Natural killer cell (primary cell): ENCODE measurements around the gene TLL1. TPM values are rescaled to one million over a fixed set of nuclear protein-coding genes. Genes with fewer than 3 reads are reported as not detected.

Experiments
- ATAC-seq, 3 donors: fragments of 150-1000 bp in 2 of 3; fragments of 200-7000 bp in 1 of 3; cut with Tn5 transposase; 1 replicate in 1 of 3; 2 replicates in 2 of 3; pipeline ENCODE4 v1.10.0; 2021; ENCODE audit warnings: mild to moderate bottlenecking in 2 of 3, moderate library complexity in 2 of 3
- DNase-seq, 2 donors: peaks; one replicate each; pipeline versions ENCODE4 v3.0.0 to v3.0.0-alpha.2; 2013 to 2021; ENCODE audit warnings: mixed read lengths in 1 of 2
- H3K27ac ChIP-seq: one replicate; pipeline ENCODE4 v1.5.1; 2013; ENCODE audit warnings: mild to moderate bottlenecking, low read length
- H3K27me3 ChIP-seq: one replicate; pipeline ENCODE4 v1.6.1; 2013; ENCODE audit warnings: low read length; ENCODE audit not compliant: control insufficient read depth, insufficient read depth
- H3K36me3 ChIP-seq: one replicate; pipeline ENCODE4 v1.6.1; 2013; ENCODE audit warnings: low read length; ENCODE audit not compliant: control insufficient read depth, insufficient read depth
- H3K4me1 ChIP-seq: one replicate; pipeline ENCODE4 v1.6.1; 2013; ENCODE audit warnings: low read length; ENCODE audit not compliant: control insufficient read depth, insufficient read depth
- H3K4me3 ChIP-seq: one replicate; pipeline ENCODE4 v1.5.1; 2013; ENCODE audit warnings: low read length
- H3K9me3 ChIP-seq: one replicate; pipeline ENCODE4 v1.6.1; 2013; ENCODE audit warnings: low read length; ENCODE audit not compliant: control insufficient read depth, insufficient read depth
- H3K27ac Mint-ChIP-seq, 2 donors: one replicate each; pipeline ENCODE4 v1.8.0; 2022; ENCODE audit warnings: mild to moderate bottlenecking in 2 of 2, mixed read lengths in 2 of 2, moderate library complexity in 1 of 2
- H3K27me3 Mint-ChIP-seq, 2 donors: one replicate each; pipeline ENCODE4 v1.8.0; 2022; ENCODE audit warnings: low read depth in 2 of 2, mixed read lengths in 2 of 2
- H3K36me3 Mint-ChIP-seq: one replicate; pipeline ENCODE4 v1.8.0; 2022; ENCODE audit warnings: mixed read lengths
- H3K4me1 Mint-ChIP-seq, 2 donors: one replicate each; pipeline ENCODE4 v1.8.0; 2022; ENCODE audit warnings: mixed read lengths in 2 of 2
- H3K4me3 Mint-ChIP-seq: one replicate; pipeline ENCODE4 v1.8.0; 2022; ENCODE audit warnings: mild to moderate bottlenecking, moderate library complexity, mixed read lengths
- H3K9me3 Mint-ChIP-seq, 2 donors: one replicate each; pipeline ENCODE4 v1.8.0; 2022; ENCODE audit warnings: mixed read lengths in 2 of 2
- WGBS: methylation state at CpG from one replicate; pipeline ENCODE4 v1.1.7; 2013; ENCODE audit warnings: missing lambda C conversion rate; ENCODE audit not compliant: insufficient coverage; 5-methylcytosine and 5-hydroxymethylcytosine counted together
- intact Hi-C: fragments of 100-400 bp; cut with micrococcal nuclease; formaldehyde crosslinking; loops from one replicate; pipeline ENCODE4 v1.14.2; 2022
- total RNA-seq, 4 donors: library from RNA; stranded (reverse); fragments of 120-200 nt in 1 of 4; gene quantifications; one replicate each; pipeline versions ENCODE4 v1.2.3 to v1.2.4, GENCODE V29; 2013 to 2022
- TF ChIP-seq, protein P1 (sequence below): fragments of 200-600 bp; IDR thresholded peaks from one replicate; pipeline ENCODE4 v1.8.0; 2022; ENCODE audit warnings: antibody characterized with exemption

The TLL1 gene
- total RNA-seq, 3 donors from 2014 or later (not counting 1 experiment from before 2014, with no cell fraction given): not detected

DNA sequence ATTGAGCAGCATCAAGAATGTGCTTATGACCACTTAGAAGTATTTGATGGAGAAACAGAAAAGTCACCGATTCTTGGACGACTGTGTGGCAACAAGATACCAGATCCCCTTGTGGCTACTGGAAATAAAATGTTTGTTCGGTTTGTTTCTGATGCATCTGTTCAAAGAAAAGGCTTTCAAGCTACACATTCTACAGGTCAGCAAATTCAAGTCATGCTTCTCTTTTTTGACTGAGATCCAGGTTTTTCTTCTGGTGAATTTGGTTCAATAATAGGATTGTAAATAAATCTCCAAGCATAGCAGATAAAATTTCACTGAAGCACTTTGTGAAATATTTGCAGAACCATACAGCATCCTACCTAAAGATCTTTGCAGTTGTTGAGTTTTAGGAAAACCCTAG, 218.1 kb downstream of the TLL1 start:
- no peak for ATAC-seq
- no peak overlapping the region for H3K27ac Mint-ChIP-seq
- H3K4me1 ChIP-seq: no peaks in the 10 kb centered on the region
- H3K27ac ChIP-seq: no peak overlapping the region
- DNase-seq: no peak
- H3K27me3 Mint-ChIP-seq: no peaks in the 10 kb centered on the region
- H3K4me1 Mint-ChIP-seq: no peaks in the 10 kb centered on the region
- H3K27me3 ChIP-seq: no peaks in the 10 kb centered on the region
- WGBS: 83% methylated on average over 3 of the region's 3 CpGs
- no peaks in the 10 kb centered on the region for H3K9me3 ChIP-seq
- H3K9me3 Mint-ChIP-seq: no peaks in the 10 kb centered on the region
- TF ChIP-seq, protein P1, sequence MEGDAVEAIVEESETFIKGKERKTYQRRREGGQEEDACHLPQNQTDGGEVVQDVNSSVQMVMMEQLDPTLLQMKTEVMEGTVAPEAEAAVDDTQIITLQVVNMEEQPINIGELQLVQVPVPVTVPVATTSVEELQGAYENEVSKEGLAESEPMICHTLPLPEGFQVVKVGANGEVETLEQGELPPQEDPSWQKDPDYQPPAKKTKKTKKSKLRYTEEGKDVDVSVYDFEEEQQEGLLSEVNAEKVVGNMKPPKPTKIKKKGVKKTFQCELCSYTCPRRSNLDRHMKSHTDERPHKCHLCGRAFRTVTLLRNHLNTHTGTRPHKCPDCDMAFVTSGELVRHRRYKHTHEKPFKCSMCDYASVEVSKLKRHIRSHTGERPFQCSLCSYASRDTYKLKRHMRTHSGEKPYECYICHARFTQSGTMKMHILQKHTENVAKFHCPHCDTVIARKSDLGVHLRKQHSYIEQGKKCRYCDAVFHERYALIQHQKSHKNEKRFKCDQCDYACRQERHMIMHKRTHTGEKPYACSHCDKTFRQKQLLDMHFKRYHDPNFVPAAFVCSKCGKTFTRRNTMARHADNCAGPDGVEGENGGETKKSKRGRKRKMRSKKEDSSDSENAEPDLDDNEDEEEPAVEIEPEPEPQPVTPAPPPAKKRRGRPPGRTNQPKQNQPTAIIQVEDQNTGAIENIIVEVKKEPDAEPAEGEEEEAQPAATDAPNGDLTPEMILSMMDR: no peak
- no peak overlapping the region for H3K4me3 ChIP-seq
- no peaks in the 10 kb centered on the region for H3K36me3 ChIP-seq
- H3K36me3 Mint-ChIP-seq: no peaks in the 10 kb centered on the region
- no peak overlapping the region for H3K4me3 Mint-ChIP-seq
- intact Hi-C loops: no loop called here

DNA sequence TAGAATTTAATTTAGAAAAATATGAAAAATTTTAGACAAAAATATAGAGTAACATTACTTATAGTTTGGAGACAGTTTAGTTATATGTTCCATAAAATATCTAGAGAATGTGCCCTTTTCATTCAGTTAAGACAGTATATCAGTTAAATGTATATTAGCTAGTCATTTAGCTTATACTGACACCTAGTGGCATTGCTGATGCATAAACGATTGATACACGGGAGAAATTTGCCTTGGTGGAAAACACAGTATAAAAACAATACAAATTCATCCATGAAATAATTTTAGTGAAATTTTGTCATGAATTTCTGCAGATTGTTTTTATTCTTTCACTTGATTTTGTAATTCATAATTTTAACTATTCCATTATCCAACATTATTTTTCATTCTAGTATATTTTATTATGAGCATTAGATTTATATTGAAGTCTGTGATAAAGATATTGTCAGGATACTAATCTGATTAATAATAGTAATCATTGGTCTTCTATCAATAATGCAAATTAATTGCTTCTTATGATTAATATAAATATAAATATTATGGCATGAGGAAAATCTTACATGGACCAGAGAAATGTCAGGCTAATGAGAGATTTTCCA, 219.0 kb downstream of the TLL1 start:
- ATAC-seq (no peak), DNase-seq (peak in 1 of 2 donors; percentile 41)
- intact Hi-C loops: no loop called here
- Histone ChIP-seq H3K4me1 (no peaks in the 10 kb centered on the region), H3K36me3 (no peaks in the 10 kb centered on the region), H3K27me3 (no peaks in the 10 kb centered on the region), H3K27ac (no peak overlapping the region), H3K4me3 (no peak overlapping the region), H3K9me3 (no peaks in the 10 kb centered on the region)
- TF ChIP-seq, protein P1: no peak
- Mint-ChIP-seq H3K9me3 (no peaks in the 10 kb centered on the region), H3K4me3 (no peak overlapping the region), H3K4me1 (no peaks in the 10 kb centered on the region), H3K27me3 (no peaks in the 10 kb centered on the region), H3K27ac (no peak overlapping the region), H3K36me3 (no peaks in the 10 kb centered on the region)
- no CpG with 5 or more reads among the region's 2 CpGs for WGBS

DNA sequence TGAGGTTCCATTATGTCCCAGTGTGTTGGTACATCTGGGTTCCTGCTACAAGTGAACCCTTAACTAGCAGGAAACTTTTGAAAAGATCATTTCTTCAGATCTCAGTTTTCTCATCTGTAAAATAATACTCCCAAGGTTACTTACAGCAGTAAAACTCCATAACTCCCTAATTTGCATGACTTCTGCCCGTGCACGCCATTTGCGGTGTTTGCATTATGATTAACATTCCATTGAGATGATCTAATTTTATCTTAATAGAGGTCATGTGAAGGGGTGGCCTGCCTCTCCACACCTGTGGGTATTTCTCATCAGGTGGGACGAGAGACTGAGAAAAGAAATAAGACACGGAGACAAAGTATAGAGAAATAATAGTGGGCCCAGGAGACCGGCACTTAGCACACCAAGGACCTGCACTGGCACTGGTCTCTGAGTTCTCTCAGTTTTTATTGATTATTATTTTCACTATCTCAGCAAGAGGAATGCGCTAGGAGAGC, 219.8 kb downstream of the TLL1 start:
- H3K9me3 Mint-ChIP-seq: no peaks in the 10 kb centered on the region

More for the DNA sequence above, 219.8 kb downstream of the TLL1 start:
- Mint-ChIP-seq H3K27ac (no peak overlapping the region), H3K36me3 (no peaks in the 10 kb centered on the region), H3K4me3 (no peak overlapping the region), H3K27me3 (no peaks in the 10 kb centered on the region), H3K4me1 (no peaks in the 10 kb centered on the region)
- Histone ChIP-seq H3K4me1 (no peaks in the 10 kb centered on the region), H3K27ac (no peak overlapping the region), H3K27me3 (no peaks in the 10 kb centered on the region), H3K4me3 (no peak overlapping the region), H3K36me3 (no peaks in the 10 kb centered on the region), H3K9me3 (no peaks in the 10 kb centered on the region)
- intact Hi-C loops: no loop called here
- TF ChIP-seq, protein P1: no peak
- WGBS: 79% methylated on average over 6 of the region's 7 CpGs
- no peak for ATAC-seq
- no peak for DNase-seq
